Stomach (tissue), 4 donors: ENCODE measurements around the gene HBD.

Source experiments
- CTCF ChIP-seq, 7 experiments: fragments of 450-650 bp in 4 of 7; fragments of 200-600 bp in 3 of 7; sonication (generic) in 3 of 7; IDR thresholded peaks; one replicate each; pipeline ENCODE4 v1.5.1; 2016 to 2019; ENCODE audit warnings: antibody characterized with exemption in 7 of 7, control low read depth in 2 of 7, mild to moderate bottlenecking in 1 of 7
- EP300 ChIP-seq: sonication (generic); formaldehyde crosslinking; IDR thresholded peaks from one replicate; pipeline ENCODE4 v1.6.1; 2017; ENCODE audit warnings: antibody characterized with exemption
- POLR2A ChIP-seq, 4 donors: fragments of 450-650 bp; IDR thresholded peaks; one replicate each; pipeline ENCODE4 v1.6.1; 2016; ENCODE audit warnings: antibody characterized with exemption in 4 of 4, control low read depth in 2 of 4, mild to moderate bottlenecking in 1 of 4, moderate library complexity in 1 of 4

- TF ChIP-seq EP300 (no peak), CTCF (IDR thresholded peaks at IDR 0.05) (peak in 3 of 7 experiments; percentile 11 to 35 (median 20)), POLR2A (IDR thresholded peaks at IDR 0.05) (no peak)
Observed at GRCh38 chr11:5204787-5205186, 29.5 kb downstream of the HBD start.
